GM18858 (cell line): ENCODE data around the gene GNAO1.
"Not testable (repeated sequence)": the region's sequence is repeated elsewhere in the genome, so short reads cannot be mapped to it uniquely, and the experiment has no call there.

ENCODE experiments used
- ATAC-seq: cut with Tn5 transposase; IDR thresholded peaks from one replicate; pipeline ENCODE4 v1.9.1; 2021; ENCODE audit not compliant: unreplicated experiment

GNAO1 gene

GRCh38 chr16:56362057-56362655 is 170.9 kb downstream of the GNAO1 start:
- ATAC-seq: no peak

- ATAC-seq: no peak
These were observed 171.4 kb downstream of the GNAO1 start for GRCh38 chr16:56362706-56363105.

GRCh38 chr16:56363181-56363716 is 172.0 kb downstream of the GNAO1 start:
- no peak for ATAC-seq

GRCh38 chr16:56363781-56364565 is 172.7 kb downstream of the GNAO1 start:
- no peak for ATAC-seq

- ATAC-seq: no peak
These were observed 173.6 kb downstream of the GNAO1 start for GRCh38 chr16:56364865-56365264.

- ATAC-seq: no peak
These were observed 174.3 kb downstream of the GNAO1 start for GRCh38 chr16:56365552-56365951.

- ATAC-seq: no peak
These were observed 175.7 kb downstream of the GNAO1 start for GRCh38 chr16:56366945-56367344.

- ATAC-seq: no peak
These were observed 176.5 kb downstream of the GNAO1 start for GRCh38 chr16:56367764-56368163.

GRCh38 chr16:56368545-56368944 is 177.3 kb downstream of the GNAO1 start:
- no peak for ATAC-seq

- no peak for ATAC-seq
These were observed 177.9 kb downstream of the GNAO1 start for GRCh38 chr16:56369202-56369601.

GRCh38 chr16:56370185-56370874 is 179.0 kb downstream of the GNAO1 start:
- no peak for ATAC-seq

- ATAC-seq: no peak
These were observed 179.8 kb downstream of the GNAO1 start for GRCh38 chr16:56370875-56371659.

GRCh38 chr16:56371660-56371937 is 180.3 kb downstream of the GNAO1 start:
- no peak for ATAC-seq

- no peak for ATAC-seq
These were observed 180.8 kb downstream of the GNAO1 start for GRCh38 chr16:56372013-56372634.

- ATAC-seq: no peak
These were observed 181.7 kb downstream of the GNAO1 start for GRCh38 chr16:56373003-56373402.

- not testable (repeated sequence) for ATAC-seq
These were observed 184.5 kb downstream of the GNAO1 start for GRCh38 chr16:56375792-56376191.

GRCh38 chr16:56379044-56379443 is 187.8 kb downstream of the GNAO1 start:
- ATAC-seq: not testable (repeated sequence)

GRCh38 chr16:56380778-56381485 is 189.6 kb downstream of the GNAO1 start:
- ATAC-seq: not testable (repeated sequence)

- no peak for ATAC-seq
These were observed 191.2 kb downstream of the GNAO1 start for GRCh38 chr16:56382459-56382858.

- ATAC-seq: no peak
These were observed 191.6 kb downstream of the GNAO1 start for GRCh38 chr16:56382901-56383355.
